Heart left ventricle (tissue), 16 donors: ENCODE results near the gene ZNF442. TPM values are rescaled to one million over a fixed set of nuclear protein-coding genes. Genes with fewer than 3 reads are reported as not detected.
A peak's percentile ranks its signal among the peaks of the same experiment; 100 is the strongest.
"Not testable (repeated sequence)": the region's sequence is repeated elsewhere in the genome, so short reads cannot be mapped to it uniquely, and the experiment has no call there.

Experiments
- ATAC-seq, 4 donors: fragments of 200-7000 bp; cut with Tn5 transposase; one replicate each; pipeline ENCODE4 v1.9.1; 2020 to 2022; ENCODE audit warnings: moderate library complexity in 4 of 4, mild to moderate bottlenecking in 3 of 4, moderate number of reproducible peaks in 1 of 4
- DNase-seq, 5 donors: peaks; one replicate each; pipeline ENCODE4 v3.0.0-alpha.2; 2020
- H3K27ac ChIP-seq, 12 donors: fragments of 200-600 bp; sonication (generic) in 4 of 12; one replicate each; pipeline versions ENCODE4 v1.5.0 to v1.8.0; 2016 to 2022; ENCODE audit warnings: mild to moderate bottlenecking in 2 of 12
- H3K27me3 ChIP-seq, 9 donors: fragments of 200-600 bp; sonication (generic) in 2 of 9; one replicate each; pipeline versions ENCODE4 v1.5.1 to v1.8.0; 2016 to 2022; ENCODE audit warnings: mild to moderate bottlenecking in 3 of 9
- H3K36me3 ChIP-seq, 9 donors: fragments of 200-600 bp; sonication (generic) in 2 of 9; one replicate each; pipeline versions ENCODE4 v1.5.0 to v1.8.0; 2018 to 2022; ENCODE audit warnings: mild to moderate bottlenecking in 2 of 9
- H3K4me1 ChIP-seq, 12 donors: fragments of 200-600 bp; sonication (generic) in 4 of 12; one replicate each; pipeline versions ENCODE4 v1.5.0 to v1.8.0; 2016 to 2022; ENCODE audit warnings: mild to moderate bottlenecking in 3 of 12
- H3K4me3 ChIP-seq, 12 donors: fragments of 200-600 bp; sonication (generic) in 4 of 12; one replicate each; pipeline versions ENCODE4 v1.5.0 to v1.8.0; 2017 to 2022; ENCODE audit warnings: mild to moderate bottlenecking in 9 of 12, moderate library complexity in 4 of 12
- H3K9me3 ChIP-seq, 12 donors: fragments of 200-600 bp; sonication (generic) in 4 of 12; one replicate each; pipeline versions ENCODE4 v1.5.0 to v1.8.0; 2016 to 2022; ENCODE audit warnings: mild to moderate bottlenecking in 1 of 12
- CTCF ChIP-seq, 12 donors: fragments of 200-600 bp; sonication (generic) in 4 of 12; IDR thresholded peaks; one replicate each; pipeline versions ENCODE4 v1.5.0 to v1.8.0; 2018 to 2022; ENCODE audit warnings: antibody characterized with exemption in 12 of 12, mild to moderate bottlenecking in 5 of 12
- POLR2A ChIP-seq, 2 donors: fragments of 450-650 bp; IDR thresholded peaks; one replicate each; pipeline ENCODE4 v1.6.1; 2017; ENCODE audit warnings: antibody characterized with exemption in 2 of 2, mild to moderate bottlenecking in 2 of 2, moderate library complexity in 2 of 2
- WGBS, 4 donors: extraction: QIAGEN DNeasy Blood & Tissue Kit in 2 of 4; methylation state at CpG; one replicate each; pipeline versions ENCODE4 v1.1.5 to v1.1.7; 2013 to 2018; 5-methylcytosine and 5-hydroxymethylcytosine counted together
- intact Hi-C, 10 donors: fragments of 100-400 bp; cut with DNase I; formaldehyde crosslinking; loops; one replicate each; pipeline versions ENCODE4 v1.11.1 to v1.14.2; 2022
- polyA plus RNA-seq, 2 donors: library from polyadenylated mRNA; stranded (reverse); fragments of 200-250 nt; gene quantifications; one replicate each; pipeline ENCODE4 v1.2.3, GENCODE V29; 2013
- total RNA-seq, 9 donors: library from RNA; depleted of rRNA in 2 of 9; stranded (reverse); fragments of >200 nt in 2 of 9; fragmentation: NEBNext Ultra II Directional in 3 of 9; extraction: Animal tissue kit (Norgen Biotek cat#: 25700) in 3 of 9; gene quantifications; one replicate each; pipeline versions ENCODE4 v1.1.0 to v1.2.4, GENCODE V29; 2016 to 2023
- donor health status: ischemic (EF 13 %, LVEDD 7.1; RV severe dilation, severe dysfunction).
- donor health status: healthy with polysubstance abuse.
- donor health status: DM: no; HTN: yes; CAD: no.
- donor health status: DM: no; HTN: no; CAD: no.
- donor health status: ischemic (EF 25% LVEDD 6.9; RV normal size, moderate dysfunction).
- donor health status: ischemic (EF 25% LVEDD 5.7; RV mildly dilated, moderate dysfunction).
- donor health status: healthy.
- donor health status: DM: yes; HTN: yes; CAD: no.
- donor health status: ischemic (EF 35%, LVEDD 5.7; RV mildly dilated, moderate dysfunction).
- donor health status: nonischemic (EF 11% LVEDD 7.7; RV severe dilation, severe dysfunction).
- donor health status: DM: yes; HTN: yes; CAD: no.
- donor health status: PGD.
- donor health status: ischemic (EF 29% LVEDD 5.4; RV normal size, mild dysfunction).
- donor health status: nonischemic (EF 23%, LVEDD 6.1; RV moderate dilation, normal function).

Gene ZNF442
- total and polyA plus RNA-seq, 11 donors = 0.80 to 4.3 (median 2.4) TPM

- H3K9me3 ChIP-seq = no peaks in the 10 kb centered on the region
- WGBS, 4 donors = 90 to 95% (median 93%) methylated on average over 4 of the region's 4 CpGs
- H3K27me3 ChIP-seq = no peaks in the 10 kb centered on the region
- H3K27ac ChIP-seq = peak overlapping the region in 6 of 12 donors; percentile 7 to 97 (median 85)
- H3K4me1 ChIP-seq = peaks cover 0 to 37% (median 17%) of the 10 kb centered on the region in 12 donors
- intact Hi-C loops = loop anchor here in 5 of 10 donors (5.0 kb wide), 3 partner anchors 33 to 72 kb away; partner anchors contain the start of genes ZNF44 (in 4 of the 5) and ZNF799 (in 1 of the 5)
- no peak for ATAC-seq
- no peaks in the 10 kb centered on the region for H3K36me3 ChIP-seq
- TF ChIP-seq POLR2A (IDR thresholded peaks at IDR 0.05) (no peak), CTCF (IDR thresholded peaks at IDR 0.05) (no peak)
- DNase-seq = no peak
- no peak overlapping the region for H3K4me3 ChIP-seq
Observed at GRCh38 chr19:12330340-12330739, 35.1 kb downstream of the ZNF442 start.

- DNase-seq (no peak), ATAC-seq (no peak)
- Histone ChIP-seq H3K27me3 (no peaks in the 10 kb centered on the region), H3K27ac (no peak overlapping the region), H3K4me1 (peaks cover 0 to 10% (median under 1%) of the 10 kb centered on the region in 12 donors), H3K9me3 (peaks cover 0 to 16% (median 2%) of the 10 kb centered on the region in 12 donors), H3K4me3 (no peak overlapping the region), H3K36me3 (peaks cover 0 to 32% (median 17%) of the 10 kb centered on the region in 9 donors)
- intact Hi-C loops = no loop called here
- TF ChIP-seq POLR2A (IDR thresholded peaks at IDR 0.05) (no peak), CTCF (IDR thresholded peaks at IDR 0.05) (no peak)
Observed at GRCh38 chr19:12325690-12326089, 39.8 kb downstream of the ZNF442 start.

GRCh38 chr19:12318782-12319413 is 46.6 kb downstream of the ZNF442 start:
- Histone ChIP-seq H3K4me1 (no peaks in the 10 kb centered on the region), H3K4me3 (no peak overlapping the region), H3K27me3 (no peaks in the 10 kb centered on the region), H3K9me3 (peaks cover 0 to 45% (median 9%) of the 10 kb centered on the region in 12 donors), H3K27ac (no peak overlapping the region), H3K36me3 (peaks cover 0 to 80% (median 50%) of the 10 kb centered on the region in 9 donors)
- DNase-seq = no peak
- TF ChIP-seq CTCF (IDR thresholded peaks at IDR 0.05) (no peak), POLR2A (IDR thresholded peaks at IDR 0.05) (no peak)
- WGBS, 4 donors = 96 to 98% (median 97%) methylated on average over 13 of the region's 13 CpGs
- intact Hi-C loops = no loop called here
- no peak for ATAC-seq

- 88 to 93% (median 89%) methylated on average over 7 of the region's 7 CpGs for WGBS, 4 donors
- DNase-seq = no peak
- H3K36me3 ChIP-seq = peaks cover 0 to 41% (median 21%) of the 10 kb centered on the region in 9 donors
- TF ChIP-seq POLR2A (IDR thresholded peaks at IDR 0.05) = no peak
- no peak for TF ChIP-seq CTCF (IDR thresholded peaks at IDR 0.05)
- H3K27ac ChIP-seq = no peak overlapping the region
- H3K27me3 ChIP-seq = no peaks in the 10 kb centered on the region
- H3K9me3 ChIP-seq = peaks cover 0 to 20% (median 4%) of the 10 kb centered on the region in 12 donors
- no peak overlapping the region for H3K4me3 ChIP-seq
- no peaks in the 10 kb centered on the region for H3K4me1 ChIP-seq
- intact Hi-C loops = no loop called here
- ATAC-seq = no peak
Observed at GRCh38 chr19:12314553-12314952, 50.9 kb downstream of the ZNF442 start.

GRCh38 chr19:12308891-12309290 is 56.6 kb downstream of the ZNF442 start:
- H3K9me3 ChIP-seq, ATAC-seq, H3K36me3 ChIP-seq: not testable (repeated sequence)

More at GRCh38 chr19:12308891-12309290, 56.6 kb downstream of the ZNF442 start:
- H3K27ac ChIP-seq, DNase-seq, H3K4me3 ChIP-seq, H3K4me1 ChIP-seq, H3K27me3 ChIP-seq, intact Hi-C loops: not testable (repeated sequence)
- 94 to 98% (median 97%) methylated on average over 12 of the region's 12 CpGs for WGBS, 4 donors
